Endodermal cell (in vitro differentiated cells): Measurements from ENCODE around the gene NPHP4. TPM values are rescaled to one million over a fixed set of nuclear protein-coding genes. Genes with fewer than 3 reads are reported as not detected.

Source experiments
- DNase-seq: peaks from one replicate; pipeline ENCODE4 v3.0.0-alpha.2; 2017
- H3K27ac ChIP-seq: 2 replicates; pipeline ENCODE4 v1.5.1; 2013; ENCODE audit warnings: mild to moderate bottlenecking, low read depth, low read length, moderate library complexity
- H3K27me3 ChIP-seq: 2 replicates; pipeline ENCODE4 v1.6.1; 2013; ENCODE audit warnings: mild to moderate bottlenecking, low read length, moderate library complexity; ENCODE audit not compliant: insufficient read depth, control insufficient read depth, poor library complexity, severe bottlenecking
- H3K36me3 ChIP-seq: 2 replicates; pipeline ENCODE4 v1.7.0; 2013; ENCODE audit warnings: mild to moderate bottlenecking, low read length, moderate library complexity; ENCODE audit not compliant: control insufficient read depth, insufficient read depth
- H3K4me1 ChIP-seq: one replicate; pipeline ENCODE4 v1.7.0; 2013; ENCODE audit warnings: low read length; ENCODE audit not compliant: control insufficient read depth, insufficient read depth
- H3K4me3 ChIP-seq: 2 replicates; pipeline ENCODE4 v1.5.1; 2013; ENCODE audit warnings: mild to moderate bottlenecking, low read length, moderate library complexity
- H3K9ac ChIP-seq: 2 replicates; pipeline ENCODE4 v1.6.1; 2013; ENCODE audit warnings: mild to moderate bottlenecking, low read length, moderate library complexity; ENCODE audit not compliant: poor library complexity, severe bottlenecking; ENCODE audit errors: extremely low read depth
- H3K9me3 ChIP-seq: 2 replicates; pipeline ENCODE4 v1.6.1; 2013; ENCODE audit warnings: mild to moderate bottlenecking, low read length, moderate library complexity; ENCODE audit not compliant: control insufficient read depth
- H3K27ac Mint-ChIP-seq: 2 replicates; pipeline ENCODE4 v1.8.0; 2020; ENCODE audit warnings: mixed read lengths
- H3K27me3 Mint-ChIP-seq: 2 replicates; pipeline ENCODE4 v1.8.0; 2021; ENCODE audit warnings: mild to moderate bottlenecking, mixed read lengths; ENCODE audit not compliant: insufficient read depth
- H3K36me3 Mint-ChIP-seq: 2 replicates; pipeline ENCODE4 v1.8.0; 2020; ENCODE audit warnings: low read depth, mixed read lengths
- H3K4me1 Mint-ChIP-seq: 2 replicates; pipeline ENCODE4 v1.8.0; 2020; ENCODE audit warnings: mixed read lengths
- H3K4me3 Mint-ChIP-seq: 2 replicates; pipeline ENCODE4 v1.8.0; 2020; ENCODE audit warnings: mild to moderate bottlenecking, moderate library complexity, mixed read lengths
- H3K9me3 Mint-ChIP-seq: 2 replicates; pipeline ENCODE4 v1.8.0; 2020; ENCODE audit warnings: mild to moderate bottlenecking, mixed read lengths
- WGBS, 2 experiments: methylation state at CpG; one replicate each; pipeline versions ENCODE4 v1.1.5 to v1.1.7; 2013; ENCODE audit warnings: missing lambda C conversion rate in 2 of 2, mixed read lengths in 1 of 2; ENCODE audit not compliant: insufficient coverage in 1 of 2, insufficient read length in 1 of 2; 5-methylcytosine and 5-hydroxymethylcytosine counted together
- total RNA-seq, 2 donors: library from RNA; stranded (reverse); fragmentation: NEBNext Ultra II Directional in 1 of 2; extraction: Animal tissue kit (Norgen Biotek cat#: 25700) in 1 of 2; gene quantifications; 2 replicates in 1 of 2; 3 replicates in 1 of 2; pipeline ENCODE4 v1.2.1, GENCODE V29; 2021
- TF ChIP-seq, protein P1 (sequence below): fragments of 200-600 bp; sonication (generic); conservative IDR thresholded peaks from 2 replicates; pipeline ENCODE4 v1.5.0; 2021; ENCODE audit warnings: antibody characterized with exemption, mild to moderate bottlenecking

NPHP4 gene
- total RNA-seq, 2 donors from 2014 or later = 19.1 to 25.4 TPM

DNA sequence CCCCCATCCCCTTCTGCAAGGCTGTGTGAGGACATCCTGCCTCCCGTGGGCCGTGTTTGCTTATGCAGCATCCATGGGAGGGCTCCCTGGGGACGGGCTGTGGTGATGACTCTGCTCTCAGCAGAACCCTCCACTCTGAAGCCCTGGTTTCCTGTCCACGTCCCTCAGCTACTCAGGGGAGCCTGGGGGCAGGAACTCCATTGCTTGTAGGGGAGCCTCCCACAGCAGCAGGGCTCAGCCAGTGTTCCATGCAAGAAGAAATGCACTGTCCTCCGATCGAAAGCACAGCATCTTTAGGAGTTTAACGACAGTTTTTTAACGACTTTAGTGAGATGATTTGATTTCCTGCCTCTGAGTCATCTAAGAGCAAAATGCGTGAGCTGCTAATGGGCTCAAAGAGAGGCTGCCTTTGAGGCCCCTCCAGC lies 45.1 kb upstream of the NPHP4 start:
- Histone ChIP-seq H3K4me1 (no peaks in the 10 kb centered on the region), H3K9me3 (no peaks in the 10 kb centered on the region), H3K4me3 (no peak overlapping the region), H3K9ac (no peak overlapping the region), H3K36me3 (no peaks in the 10 kb centered on the region), H3K27ac (no peak overlapping the region), H3K27me3 (no peaks in the 10 kb centered on the region)
- no peak overlapping the region for H3K27ac Mint-ChIP-seq
- peak; percentile 63 for DNase-seq
- no peaks in the 10 kb centered on the region for H3K27me3 Mint-ChIP-seq
- no peaks in the 10 kb centered on the region for H3K36me3 Mint-ChIP-seq
- peaks cover 3% of the 10 kb centered on the region for H3K4me1 Mint-ChIP-seq
- TF ChIP-seq, protein P1, sequence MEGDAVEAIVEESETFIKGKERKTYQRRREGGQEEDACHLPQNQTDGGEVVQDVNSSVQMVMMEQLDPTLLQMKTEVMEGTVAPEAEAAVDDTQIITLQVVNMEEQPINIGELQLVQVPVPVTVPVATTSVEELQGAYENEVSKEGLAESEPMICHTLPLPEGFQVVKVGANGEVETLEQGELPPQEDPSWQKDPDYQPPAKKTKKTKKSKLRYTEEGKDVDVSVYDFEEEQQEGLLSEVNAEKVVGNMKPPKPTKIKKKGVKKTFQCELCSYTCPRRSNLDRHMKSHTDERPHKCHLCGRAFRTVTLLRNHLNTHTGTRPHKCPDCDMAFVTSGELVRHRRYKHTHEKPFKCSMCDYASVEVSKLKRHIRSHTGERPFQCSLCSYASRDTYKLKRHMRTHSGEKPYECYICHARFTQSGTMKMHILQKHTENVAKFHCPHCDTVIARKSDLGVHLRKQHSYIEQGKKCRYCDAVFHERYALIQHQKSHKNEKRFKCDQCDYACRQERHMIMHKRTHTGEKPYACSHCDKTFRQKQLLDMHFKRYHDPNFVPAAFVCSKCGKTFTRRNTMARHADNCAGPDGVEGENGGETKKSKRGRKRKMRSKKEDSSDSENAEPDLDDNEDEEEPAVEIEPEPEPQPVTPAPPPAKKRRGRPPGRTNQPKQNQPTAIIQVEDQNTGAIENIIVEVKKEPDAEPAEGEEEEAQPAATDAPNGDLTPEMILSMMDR = no peak
- WGBS, 2 experiments = 48 to 56% methylated on average over 8 to 9 of the region's 9 CpGs
- no peaks in the 10 kb centered on the region for H3K9me3 Mint-ChIP-seq
- no peak overlapping the region for H3K4me3 Mint-ChIP-seq

DNA sequence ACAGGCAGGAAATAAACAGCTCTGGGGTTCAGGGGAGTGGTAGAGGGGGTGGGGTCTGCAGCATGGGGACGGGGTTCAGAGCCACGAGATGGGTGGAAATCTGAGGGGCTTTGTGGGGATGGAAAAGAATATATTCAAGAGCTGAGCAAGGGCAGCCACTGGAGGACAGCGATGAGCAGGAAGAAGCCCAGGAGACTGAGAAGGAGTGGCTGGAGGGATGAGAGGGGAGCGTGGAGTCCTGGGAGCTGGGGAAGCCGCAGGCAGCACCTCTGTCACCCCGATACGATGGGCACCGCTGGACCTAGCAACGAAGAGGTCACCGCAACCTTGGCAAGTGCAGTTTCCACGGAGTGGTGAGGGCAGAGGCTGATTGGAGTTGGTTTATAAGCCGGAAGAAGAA lies 43.5 kb upstream of the NPHP4 start:
- Histone ChIP-seq H3K9me3 (no peaks in the 10 kb centered on the region), H3K9ac (no peak overlapping the region), H3K36me3 (no peaks in the 10 kb centered on the region), H3K27me3 (no peaks in the 10 kb centered on the region), H3K27ac (no peak overlapping the region), H3K4me1 (no peaks in the 10 kb centered on the region), H3K4me3 (no peak overlapping the region)
- Mint-ChIP-seq H3K27me3 (no peaks in the 10 kb centered on the region), H3K36me3 (no peaks in the 10 kb centered on the region), H3K9me3 (no peaks in the 10 kb centered on the region), H3K4me3 (no peak overlapping the region), H3K4me1 (peaks cover 3% of the 10 kb centered on the region), H3K27ac (no peak overlapping the region)
- 81 to 84% methylated on average over 9 to 12 of the region's 12 CpGs for WGBS, 2 experiments
- TF ChIP-seq, protein P1 = peak; percentile 42
- DNase-seq = no peak

DNA sequence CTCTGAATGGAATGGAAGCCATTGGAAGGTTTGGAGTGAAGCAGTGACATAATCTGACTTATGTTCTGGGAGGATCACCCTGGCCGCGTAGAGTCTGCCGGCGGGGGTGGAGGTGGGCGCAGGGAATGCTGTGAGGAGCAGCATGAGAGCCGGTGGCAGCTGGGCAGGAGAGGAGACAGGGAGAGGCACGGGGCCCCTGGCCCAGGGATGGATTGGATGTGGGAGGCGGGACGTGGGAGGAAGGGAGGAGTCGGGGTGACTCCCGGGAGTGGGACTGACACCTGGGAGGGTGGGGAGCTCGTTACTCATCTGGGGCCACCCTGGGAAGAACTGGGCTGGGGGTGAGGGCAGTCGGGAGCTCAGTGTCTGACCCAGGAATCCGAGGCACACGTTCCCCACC lies 43.1 kb upstream of the NPHP4 start:
- Histone ChIP-seq H3K4me3 (no peak overlapping the region), H3K36me3 (no peaks in the 10 kb centered on the region), H3K9me3 (no peaks in the 10 kb centered on the region), H3K27ac (no peak overlapping the region), H3K27me3 (no peaks in the 10 kb centered on the region), H3K4me1 (no peaks in the 10 kb centered on the region), H3K9ac (no peak overlapping the region)
- Mint-ChIP-seq H3K4me1 (peaks cover 3% of the 10 kb centered on the region), H3K27ac (no peak overlapping the region), H3K36me3 (no peaks in the 10 kb centered on the region), H3K9me3 (no peaks in the 10 kb centered on the region), H3K4me3 (no peak overlapping the region), H3K27me3 (no peaks in the 10 kb centered on the region)
- no peak for DNase-seq
- WGBS, 2 experiments = 89 to 94% methylated on average over 7 to 15 of the region's 15 CpGs
- TF ChIP-seq, protein P1 = no peak
